Natural killer cell treated with Interleukin-12 subunit alpha and Interleukin-12 subunit beta and Interleukin-15 and Interleukin-18, amount 100 ng/mL, for 72 hours (primary cell): ENCODE measurements around the gene PKHD1. TPM values are rescaled to one million over a fixed set of nuclear protein-coding genes. Genes with fewer than 3 reads are reported as not detected.

Experiments used
- ATAC-seq, 2 donors: fragments of 150-1000 bp; cut with Tn5 transposase in 1 of 2; sonication (Bioruptor Pico), chemical (Tn5 transposase) in 1 of 2; 2 replicates each; pipeline ENCODE4 v1.10.0; 2021
- DNase-seq: peaks from one replicate; pipeline ENCODE4 v3.0.0; 2022; ENCODE audit warnings: low spot score
- H3K27ac Mint-ChIP-seq, 2 donors: 1 replicate in 1 of 2; 2 replicates in 1 of 2; pipeline ENCODE4 v1.8.0; 2022; ENCODE audit warnings: mixed read lengths in 2 of 2, mild to moderate bottlenecking in 1 of 2, moderate library complexity in 1 of 2
- H3K27me3 Mint-ChIP-seq, 2 donors: 1 replicate in 1 of 2; 2 replicates in 1 of 2; pipeline ENCODE4 v1.8.0; 2022; ENCODE audit warnings: mixed read lengths in 2 of 2
- H3K36me3 Mint-ChIP-seq: one replicate; pipeline ENCODE4 v1.8.0; 2022; ENCODE audit warnings: mixed read lengths
- H3K4me1 Mint-ChIP-seq, 2 donors: 1 replicate in 1 of 2; 2 replicates in 1 of 2; pipeline ENCODE4 v1.8.0; 2022; ENCODE audit warnings: low read depth in 2 of 2, mixed read lengths in 2 of 2, mild to moderate bottlenecking in 1 of 2
- H3K4me3 Mint-ChIP-seq: one replicate; pipeline ENCODE4 v1.8.0; 2022; ENCODE audit warnings: mixed read lengths
- H3K9me3 Mint-ChIP-seq: 2 replicates; pipeline ENCODE4 v1.8.0; 2022; ENCODE audit warnings: mixed read lengths
- total RNA-seq, 2 donors: library from RNA; stranded (reverse); gene quantifications; one replicate each; pipeline ENCODE4 v1.2.3, GENCODE V29; 2022

PKHD1 gene
- total RNA-seq, 2 donors from 2014 or later: not detected

GRCh38 chr6:52077961-52078625 lies 9.3 kb downstream of the PKHD1 start:
- no peaks in the 10 kb centered on the region for H3K9me3 Mint-ChIP-seq
- H3K27ac Mint-ChIP-seq: no peak overlapping the region
- peaks cover 42 to 65% of the 10 kb centered on the region in 2 donors for H3K27me3 Mint-ChIP-seq
- DNase-seq: no peak
- H3K36me3 Mint-ChIP-seq: no peaks in the 10 kb centered on the region
- H3K4me1 Mint-ChIP-seq: no peaks in the 10 kb centered on the region
- no peak overlapping the region for H3K4me3 Mint-ChIP-seq
- ATAC-seq: no peak

- Mint-ChIP-seq H3K4me1 (no peaks in the 10 kb centered on the region), H3K27ac (no peak overlapping the region), H3K9me3 (no peaks in the 10 kb centered on the region), H3K4me3 (no peak overlapping the region), H3K36me3 (no peaks in the 10 kb centered on the region), H3K27me3 (peaks cover 43 to 65% of the 10 kb centered on the region in 2 donors)
- no peak for DNase-seq
- no peak for ATAC-seq
Observed at GRCh38 chr6:52077180-52077884, 10.1 kb downstream of the PKHD1 start.

- Mint-ChIP-seq H3K4me3 (no peak overlapping the region), H3K27ac (no peak overlapping the region), H3K36me3 (no peaks in the 10 kb centered on the region), H3K9me3 (no peaks in the 10 kb centered on the region), H3K27me3 (peaks cover 45 to 65% of the 10 kb centered on the region in 2 donors), H3K4me1 (no peaks in the 10 kb centered on the region)
- DNase-seq (no peak), ATAC-seq (no peak)
Observed at GRCh38 chr6:52076791-52077179, 10.6 kb downstream of the PKHD1 start.

- ATAC-seq (no peak), DNase-seq (no peak)
- no peaks in the 10 kb centered on the region for H3K9me3 Mint-ChIP-seq
- no peaks in the 10 kb centered on the region for H3K4me1 Mint-ChIP-seq
- peaks cover 39 to 68% of the 10 kb centered on the region in 2 donors for H3K27me3 Mint-ChIP-seq
- no peak overlapping the region for H3K4me3 Mint-ChIP-seq
- H3K36me3 Mint-ChIP-seq: no peaks in the 10 kb centered on the region
- H3K27ac Mint-ChIP-seq: no peak overlapping the region
Observed at GRCh38 chr6:52074716-52075115, 12.7 kb downstream of the PKHD1 start.

- DNase-seq: no peak
- Mint-ChIP-seq H3K27ac (no peak overlapping the region), H3K4me3 (no peak overlapping the region), H3K27me3 (peaks cover 36 to 62% of the 10 kb centered on the region in 2 donors), H3K36me3 (no peaks in the 10 kb centered on the region), H3K4me1 (no peaks in the 10 kb centered on the region), H3K9me3 (no peaks in the 10 kb centered on the region)
- no peak for ATAC-seq
Observed at GRCh38 chr6:52074155-52074554, 13.3 kb downstream of the PKHD1 start.

- H3K9me3 Mint-ChIP-seq: no peaks in the 10 kb centered on the region
- H3K36me3 Mint-ChIP-seq: no peaks in the 10 kb centered on the region
- no peak overlapping the region for H3K4me3 Mint-ChIP-seq
- peaks cover 9 to 18% of the 10 kb centered on the region in 2 donors for H3K27me3 Mint-ChIP-seq
- H3K27ac Mint-ChIP-seq: no peak overlapping the region
- H3K4me1 Mint-ChIP-seq: peaks cover 10 to 13% of the 10 kb centered on the region in 2 donors
- DNase-seq: no peak
- no peak for ATAC-seq
Observed at GRCh38 chr6:52065621-52066020, 21.8 kb downstream of the PKHD1 start.

GRCh38 chr6:52063584-52064344 lies 23.6 kb downstream of the PKHD1 start:
- peak overlapping the region; percentile 79 for H3K4me3 Mint-ChIP-seq
- no peaks in the 10 kb centered on the region for H3K9me3 Mint-ChIP-seq
- DNase-seq (peak; percentile 81), ATAC-seq (peak; percentile 94)
- peaks cover 10 to 13% of the 10 kb centered on the region in 2 donors for H3K4me1 Mint-ChIP-seq
- H3K27ac Mint-ChIP-seq: peak overlapping the region; percentile 68 to 71
- peaks cover 18% of the 10 kb centered on the region in 2 donors for H3K27me3 Mint-ChIP-seq
- H3K36me3 Mint-ChIP-seq: no peaks in the 10 kb centered on the region

GRCh38 chr6:52061481-52061880 lies 25.9 kb downstream of the PKHD1 start:
- Mint-ChIP-seq H3K4me1 (peaks cover 10 to 13% of the 10 kb centered on the region in 2 donors), H3K9me3 (no peaks in the 10 kb centered on the region), H3K4me3 (no peak overlapping the region), H3K36me3 (no peaks in the 10 kb centered on the region), H3K27ac (no peak overlapping the region), H3K27me3 (peaks cover 19 to 21% of the 10 kb centered on the region in 2 donors)
- DNase-seq: no peak
- ATAC-seq: no peak

- peaks cover 21 to 34% of the 10 kb centered on the region in 2 donors for H3K27me3 Mint-ChIP-seq
- no peak overlapping the region for H3K4me3 Mint-ChIP-seq
- no peaks in the 10 kb centered on the region for H3K36me3 Mint-ChIP-seq
- H3K27ac Mint-ChIP-seq: no peak overlapping the region
- H3K9me3 Mint-ChIP-seq: no peaks in the 10 kb centered on the region
- DNase-seq: no peak
- H3K4me1 Mint-ChIP-seq: peaks cover 10 to 13% of the 10 kb centered on the region in 2 donors
- no peak for ATAC-seq
Observed at GRCh38 chr6:52059821-52060220, 27.6 kb downstream of the PKHD1 start.

GRCh38 chr6:52055451-52055850 lies 32.0 kb downstream of the PKHD1 start:
- Mint-ChIP-seq H3K4me1 (no peaks in the 10 kb centered on the region), H3K27me3 (peaks cover 21 to 50% of the 10 kb centered on the region in 2 donors), H3K36me3 (no peaks in the 10 kb centered on the region), H3K4me3 (no peak overlapping the region), H3K27ac (no peak overlapping the region), H3K9me3 (no peaks in the 10 kb centered on the region)
- DNase-seq (no peak), ATAC-seq (no peak)

GRCh38 chr6:52053038-52053695 lies 34.2 kb downstream of the PKHD1 start:
- H3K4me1 Mint-ChIP-seq: no peaks in the 10 kb centered on the region
- no peaks in the 10 kb centered on the region for H3K36me3 Mint-ChIP-seq
- DNase-seq: no peak
- H3K27me3 Mint-ChIP-seq: peaks cover 23 to 34% of the 10 kb centered on the region in 2 donors
- H3K9me3 Mint-ChIP-seq: no peaks in the 10 kb centered on the region
- no peak for ATAC-seq
- no peak overlapping the region for H3K4me3 Mint-ChIP-seq
- no peak overlapping the region for H3K27ac Mint-ChIP-seq

- DNase-seq (no peak), ATAC-seq (no peak)
- Mint-ChIP-seq H3K27me3 (peaks cover 28 to 38% of the 10 kb centered on the region in 2 donors), H3K4me1 (no peaks in the 10 kb centered on the region), H3K27ac (no peak overlapping the region), H3K36me3 (no peaks in the 10 kb centered on the region), H3K9me3 (no peaks in the 10 kb centered on the region), H3K4me3 (no peak overlapping the region)
Observed at GRCh38 chr6:52050051-52050405, 37.4 kb downstream of the PKHD1 start.

- Mint-ChIP-seq H3K27ac (no peak overlapping the region), H3K9me3 (no peaks in the 10 kb centered on the region), H3K36me3 (no peaks in the 10 kb centered on the region), H3K4me3 (no peak overlapping the region), H3K4me1 (no peaks in the 10 kb centered on the region), H3K27me3 (peaks cover 25 to 37% of the 10 kb centered on the region in 2 donors)
- ATAC-seq: no peak
- no peak for DNase-seq
Observed at GRCh38 chr6:52049252-52050050, 38.0 kb downstream of the PKHD1 start.
